HEK293 (cell line): ENCODE data around the gene TRIP4.

Source experiments
- AEBP2 ChIP-seq: fragments of 450-650 bp; formaldehyde crosslinking; IDR thresholded peaks from 2 replicates; pipeline ENCODE4 v1.5.1; 2016; ENCODE audit warnings: missing biosample characterization, missing genetic modification characterization, borderline replicate concordance
- EGR2 ChIP-seq: fragments of 450-650 bp; formaldehyde crosslinking; IDR thresholded peaks from 2 replicates; pipeline ENCODE4 v1.5.1; 2016; ENCODE audit warnings: low read depth, missing biosample characterization, missing genetic modification characterization
- GLI4 ChIP-seq: fragments of 450-650 bp; formaldehyde crosslinking; IDR thresholded peaks from 2 replicates; pipeline ENCODE4 v1.5.1; 2016; ENCODE audit warnings: missing biosample characterization, missing genetic modification characterization
- HOXA7 ChIP-seq: sonication (generic); formaldehyde crosslinking; IDR thresholded peaks from 2 replicates; pipeline ENCODE4 v1.8.1; 2022; ENCODE audit warnings: missing genetic modification reagents, borderline replicate concordance
- MEIS1 ChIP-seq: sonication (generic); formaldehyde crosslinking; IDR thresholded peaks from 2 replicates; pipeline ENCODE4 v1.8.1; 2022; ENCODE audit warnings: missing genetic modification reagents, mild to moderate bottlenecking, borderline replicate concordance
- PRDM4 ChIP-seq: fragments of 450-650 bp; formaldehyde crosslinking; IDR thresholded peaks from 2 replicates; pipeline ENCODE4 v1.5.1; 2017; ENCODE audit warnings: missing biosample characterization, missing genetic modification characterization
- SETDB1 ChIP-seq: IDR thresholded peaks from one replicate; pipeline ENCODE4 v1.6.1; 2017; ENCODE audit warnings: mild to moderate bottlenecking, low read length, moderate library complexity, mixed read lengths; ENCODE audit not compliant: insufficient read length
- SP2 ChIP-seq: fragments of 450-650 bp; formaldehyde crosslinking; IDR thresholded peaks from 2 replicates; pipeline ENCODE4 v1.5.1; 2016; ENCODE audit warnings: missing biosample characterization, missing genetic modification characterization
- SP3 ChIP-seq: fragments of 450-650 bp; formaldehyde crosslinking; IDR thresholded peaks from 2 replicates; pipeline ENCODE4 v1.5.1; 2016; ENCODE audit warnings: missing biosample characterization, missing genetic modification characterization
- TSHZ1 ChIP-seq: fragments of 450-650 bp; formaldehyde crosslinking; IDR thresholded peaks from 2 replicates; pipeline ENCODE4 v1.5.1; 2016; ENCODE audit warnings: missing biosample characterization, missing genetic modification characterization, borderline replicate concordance
- ZBTB21 ChIP-seq: fragments of 450-650 bp; formaldehyde crosslinking; IDR thresholded peaks from 2 replicates; pipeline ENCODE4 v1.5.1; 2017; ENCODE audit warnings: missing biosample characterization, missing genetic modification characterization
- ZBTB48 ChIP-seq: fragments of 450-650 bp; formaldehyde crosslinking; IDR thresholded peaks from 2 replicates; pipeline ENCODE4 v1.5.1; 2016; ENCODE audit warnings: missing biosample characterization, missing genetic modification characterization
- ZIC2 ChIP-seq: fragments of 450-650 bp; formaldehyde crosslinking; IDR thresholded peaks from 2 replicates; pipeline ENCODE4 v1.5.1; 2016; ENCODE audit warnings: missing biosample characterization, missing genetic modification characterization
- ZNF114 ChIP-seq: fragments of 450-650 bp; formaldehyde crosslinking; IDR thresholded peaks from 2 replicates; pipeline ENCODE4 v1.5.0; 2017; ENCODE audit warnings: missing biosample characterization, missing genetic modification characterization
- ZNF121 ChIP-seq: fragments of 450-650 bp; formaldehyde crosslinking; IDR thresholded peaks from 2 replicates; pipeline ENCODE4 v1.5.1; 2016; ENCODE audit warnings: missing biosample characterization, missing genetic modification characterization
- ZNF140 ChIP-seq: fragments of 450-650 bp; formaldehyde crosslinking; IDR thresholded peaks from 2 replicates; pipeline ENCODE4 v1.5.1; 2016; ENCODE audit warnings: missing biosample characterization, missing genetic modification characterization
- ZNF155 ChIP-seq: fragments of 450-650 bp; formaldehyde crosslinking; IDR thresholded peaks from 2 replicates; pipeline ENCODE4 v1.5.1; 2016; ENCODE audit warnings: missing biosample characterization, missing genetic modification characterization
- ZNF16 ChIP-seq: fragments of 450-650 bp; formaldehyde crosslinking; IDR thresholded peaks from 2 replicates; pipeline ENCODE4 v1.5.1; 2016; ENCODE audit warnings: low read depth, missing biosample characterization, missing genetic modification characterization
- ZNF202 ChIP-seq: fragments of 450-650 bp; formaldehyde crosslinking; IDR thresholded peaks from 2 replicates; pipeline ENCODE4 v1.5.1; 2016; ENCODE audit warnings: missing biosample characterization, missing genetic modification characterization, borderline replicate concordance
- ZNF248 ChIP-seq: fragments of 450-650 bp; formaldehyde crosslinking; IDR thresholded peaks from 2 replicates; pipeline ENCODE4 v1.5.1; 2017; ENCODE audit warnings: missing biosample characterization, missing genetic modification characterization
- ZNF350 ChIP-seq: fragments of 450-650 bp; formaldehyde crosslinking; IDR thresholded peaks from 2 replicates; pipeline ENCODE4 v1.5.0; 2017; ENCODE audit warnings: missing biosample characterization, mild to moderate bottlenecking, missing genetic modification characterization
- ZNF449 ChIP-seq: fragments of 450-650 bp; formaldehyde crosslinking; IDR thresholded peaks from 2 replicates; pipeline ENCODE4 v1.5.1; 2017; ENCODE audit warnings: missing biosample characterization, mild to moderate bottlenecking, missing genetic modification characterization, moderate library complexity
- ZNF473 ChIP-seq: fragments of 450-650 bp; formaldehyde crosslinking; IDR thresholded peaks from 2 replicates; pipeline ENCODE4 v1.5.1; 2017; ENCODE audit warnings: missing biosample characterization, missing genetic modification characterization
- ZNF48 ChIP-seq: fragments of 450-650 bp; formaldehyde crosslinking; IDR thresholded peaks from 2 replicates; pipeline ENCODE4 v1.5.1; 2016; ENCODE audit warnings: missing biosample characterization, missing genetic modification characterization
- ZNF521 ChIP-seq: fragments of 450-650 bp; formaldehyde crosslinking; IDR thresholded peaks from 2 replicates; pipeline ENCODE4 v1.5.1; 2017; ENCODE audit warnings: missing biosample characterization, mild to moderate bottlenecking, missing genetic modification characterization
- ZNF558 ChIP-seq: fragments of 450-650 bp; formaldehyde crosslinking; IDR thresholded peaks from 2 replicates; pipeline ENCODE4 v1.5.1; 2016; ENCODE audit warnings: missing biosample characterization, missing genetic modification characterization
- ZNF571 ChIP-seq: fragments of 450-650 bp; formaldehyde crosslinking; IDR thresholded peaks from 2 replicates; pipeline ENCODE4 v1.5.0; 2017; ENCODE audit warnings: missing biosample characterization, missing genetic modification characterization
- ZNF580 ChIP-seq: fragments of 450-650 bp; formaldehyde crosslinking; IDR thresholded peaks from 2 replicates; pipeline ENCODE4 v1.5.1; 2016; ENCODE audit warnings: missing biosample characterization, missing genetic modification characterization
- ZNF596 ChIP-seq: fragments of 450-650 bp; IDR thresholded peaks from 2 replicates; pipeline ENCODE4 v1.5.0; 2018; ENCODE audit warnings: missing biosample characterization, mild to moderate bottlenecking, missing genetic modification characterization, moderate library complexity
- ZNF610 ChIP-seq: fragments of 450-650 bp; formaldehyde crosslinking; IDR thresholded peaks from 2 replicates; pipeline ENCODE4 v1.5.1; 2016; ENCODE audit warnings: missing biosample characterization, missing genetic modification characterization, borderline replicate concordance
- ZNF623 ChIP-seq: fragments of 450-650 bp; formaldehyde crosslinking; IDR thresholded peaks from 2 replicates; pipeline ENCODE4 v1.5.1; 2016; ENCODE audit warnings: missing biosample characterization, missing genetic modification characterization
- ZNF670 ChIP-seq: fragments of 450-650 bp; formaldehyde crosslinking; IDR thresholded peaks from 2 replicates; pipeline ENCODE4 v1.5.1; 2016; ENCODE audit warnings: missing biosample characterization, missing genetic modification characterization, low read depth
- ZNF830 ChIP-seq: fragments of 450-650 bp; IDR thresholded peaks from 2 replicates; pipeline ENCODE4 v1.5.0; 2018; ENCODE audit warnings: missing biosample characterization, missing genetic modification characterization, low read depth, mild to moderate bottlenecking, moderate library complexity

TRIP4 gene

GRCh38 chr15:64355944-64356709 lies 31.5 kb upstream of the TRIP4 start, which contains the start of gene CSNK1G1 (continued):
- TF ChIP-seq ZNF48: no peak
- no peak for TF ChIP-seq ZNF202 (tag by site-specific recombination)
- TF ChIP-seq ZNF155 (tag by site-specific recombination): no peak
- TF ChIP-seq ZNF16 (tag by site-specific recombination): no peak
- no peak for TF ChIP-seq ZNF350 (tag by site-specific recombination)
- TF ChIP-seq SP3 (tag by site-specific recombination): peak; percentile 86
- no peak for TF ChIP-seq ZNF121 (tag by site-specific recombination)
- no peak for TF ChIP-seq ZNF623 (tag by site-specific recombination)
- no peak for TF ChIP-seq ZNF558
- TF ChIP-seq ZNF596 (tag by site-specific recombination): no peak
- no peak for TF ChIP-seq ZNF114
- no peak for TF ChIP-seq ZNF521
- TF ChIP-seq TSHZ1 (tag by site-specific recombination): no peak
- TF ChIP-seq GLI4 (tag by site-specific recombination): no peak
- TF ChIP-seq ZNF830 (tag by site-specific recombination): no peak
- TF ChIP-seq ZNF571 (tag by site-specific recombination): no peak
- TF ChIP-seq ZNF580 (tag by site-specific recombination): peak; percentile 29; the same call in 1 of the 2 replicates
- no peak for TF ChIP-seq ZNF670 (tag by site-specific recombination)
- TF ChIP-seq PRDM4 (tag by site-specific recombination): no peak
- no peak for TF ChIP-seq HOXA7 (CRISPR knock-in tag)
- TF ChIP-seq ZNF140: no peak
- no peak for TF ChIP-seq ZNF610 (tag by site-specific recombination)
- no peak for TF ChIP-seq ZBTB48
- no peak for TF ChIP-seq MEIS1 (CRISPR knock-in tag)
- TF ChIP-seq ZBTB21: no peak
- no peak for TF ChIP-seq ZNF449 (tag by site-specific recombination)
- TF ChIP-seq EGR2 (tag by site-specific recombination): peak; percentile 41; the same call in 1 of the 2 replicates
- TF ChIP-seq ZIC2: no peak
- peak; percentile 93 for TF ChIP-seq SP2 (tag by site-specific recombination)
- TF ChIP-seq AEBP2 (tag by site-specific recombination): no peak
- TF ChIP-seq ZNF248: no peak
- no peak for TF ChIP-seq ZNF473
- TF ChIP-seq SETDB1: no peak
